ENCODE measurements around the gene BUB1B. TPM values are rescaled to one million over a fixed set of nuclear protein-coding genes. Genes with fewer than 3 reads are reported as not detected.
"Not testable (repeated sequence)": the region's sequence is repeated elsewhere in the genome, so short reads cannot be mapped to it uniquely, and the experiment has no call there.

BUB1B gene
- total RNA-seq, 1 experiment from 2014 or later, result 92.9 TPM

GRCh38 chr15:40121911-40122638 lies 38.8 kb upstream of the BUB1B start:
- RAD21 ChIA-PET (ENCODE audit: low non-redundant PET in 1 of 2, low total read pairs in 2 of 2, uncharacterized antibody in 2 of 2, unreplicated experiment in 2 of 2), result no interaction called here
- H3K9ac ChIP-seq (ENCODE audit: low read length), result no peak overlapping the region
- no peak for TF ChIP-seq CEBPB (IDR thresholded peaks at IDR 0.05; ENCODE audit: low read depth)
- no peak for TF ChIP-seq ZBTB33 (IDR thresholded peaks at IDR 0.05; ENCODE audit: extremely low read depth, insufficient replicate concordance, low read length)
- no peak for TF ChIP-seq CTCF (IDR thresholded peaks at IDR 0.05 in 2 of 3, conservative IDR thresholded peaks at IDR 0.05 in 1 of 3; ENCODE audit: borderline replicate concordance in 1 of 3, insufficient read depth in 1 of 3, low read depth in 2 of 3, low read length in 2 of 3)
- TF ChIP-seq EZH2 (IDR thresholded peaks at IDR 0.05), result no peak
- TF ChIP-seq ZFX (IDR thresholded peaks at IDR 0.05), result no peak
- no peak for TF ChIP-seq POLR2AphosphoS5 (IDR thresholded peaks at IDR 0.05; ENCODE audit: low read depth, low read length)
- TF ChIP-seq RAD21 (IDR thresholded peaks at IDR 0.05; ENCODE audit: low read depth), result no peak
- no peak for TF ChIP-seq JUND (IDR thresholded peaks at IDR 0.05)
- no peak for TF ChIP-seq YY1 (IDR thresholded peaks at IDR 0.05; ENCODE audit: extremely low read depth, insufficient replicate concordance, low read depth, low read length)
- no peak for TF ChIP-seq CBX3 (IDR thresholded peaks at IDR 0.05; ENCODE audit: low read depth)
- no peak for TF ChIP-seq ZNF274 (IDR thresholded peaks at IDR 0.05; ENCODE audit: low read depth, low read length)

GRCh38 chr15:40122989-40123388 lies 37.9 kb upstream of the BUB1B start:
- H3K4me2 ChIP-seq (ENCODE audit: low read length); H3K9me2 ChIP-seq (ENCODE audit: insufficient read depth); ATAC-seq; POLR2A ChIA-PET; H3K9me3 ChIP-seq (ENCODE audit: control insufficient read depth in 1 of 2, insufficient read depth in 1 of 2, low read depth in 1 of 2, low read length in 2 of 2); H3K36me3 ChIP-seq (ENCODE audit: control insufficient read depth in 1 of 2, insufficient read depth in 2 of 2, low read length in 2 of 2); DNase-seq (ENCODE audit: low read depth, low spot score); RAD21 ChIA-PET (ENCODE audit: low non-redundant PET in 1 of 2, low total read pairs in 2 of 2, uncharacterized antibody in 2 of 2, unreplicated experiment in 2 of 2); H2AFZ ChIP-seq (ENCODE audit: low read depth, low read length, poor library complexity, severe bottlenecking); H3K79me2 ChIP-seq (ENCODE audit: insufficient read depth, low read length); BruUV-seq (replicated peaks); H3K27me3 ChIP-seq (ENCODE audit: insufficient read depth, low read length); H3K4me3 ChIP-seq (replicated peaks in 1 of 2; ENCODE audit: low read depth in 1 of 2, low read length in 2 of 2); H4K20me1 ChIP-seq (ENCODE audit: insufficient read depth); H3K27ac ChIP-seq (ENCODE audit: low read depth, low read length); H3K9ac ChIP-seq (ENCODE audit: low read length); CTCF ChIA-PET; intact Hi-C loops (cut with micrococcal nuclease): not testable (repeated sequence)
- H3K4me1 ChIP-seq (ENCODE audit: control insufficient read depth in 1 of 2, insufficient read depth in 2 of 2, low read length in 2 of 2), result peaks cover 7 to 13% of the 10 kb centered on the region in 2 experiments

More at GRCh38 chr15:40121911-40122638, 38.8 kb upstream of the BUB1B start:
- Histone ChIP-seq H3K4me1 (ENCODE audit: control insufficient read depth in 1 of 2, insufficient read depth in 2 of 2, low read length in 2 of 2) (peaks cover 7 to 13% of the 10 kb centered on the region in 2 experiments), H3K4me3 (replicated peaks in 1 of 2; ENCODE audit: low read depth in 1 of 2, low read length in 2 of 2) (no peak overlapping the region), H3K27ac (ENCODE audit: low read depth, low read length) (no peak overlapping the region), H3K9me2 (ENCODE audit: insufficient read depth) (no peaks in the 10 kb centered on the region), H3K36me3 (ENCODE audit: control insufficient read depth in 1 of 2, insufficient read depth in 2 of 2, low read length in 2 of 2) (no peaks in the 10 kb centered on the region), H2AFZ (ENCODE audit: low read depth, low read length, poor library complexity, severe bottlenecking) (no peak overlapping the region), H3K9me3 (ENCODE audit: control insufficient read depth in 1 of 2, insufficient read depth in 1 of 2, low read depth in 1 of 2, low read length in 2 of 2) (no peaks in the 10 kb centered on the region), H3K27me3 (ENCODE audit: insufficient read depth, low read length) (no peaks in the 10 kb centered on the region), H3K79me2 (ENCODE audit: insufficient read depth, low read length) (no peaks in the 10 kb centered on the region), H3K4me2 (ENCODE audit: low read length) (no peak overlapping the region), H4K20me1 (ENCODE audit: insufficient read depth) (no peaks in the 10 kb centered on the region)
- intact Hi-C loops (cut with micrococcal nuclease), result no loop called here
- DNase-seq (ENCODE audit: low read depth, low spot score) (no peak), ATAC-seq (no peak)
- ChIA-PET CTCF (interaction anchor here (0.9 kb wide), 1 partner anchor 157 kb away, joined by 3 read pairs; no protein-coding TSS in a partner anchor), POLR2A (no interaction called here)
- no TSS peak for BruUV-seq (replicated peaks)

All from HCT116 (cell line).